Breast epithelium (tissue), 4 donors: ENCODE measurements around the gene TNS3. TPM values are rescaled to one million over a fixed set of nuclear protein-coding genes. Genes with fewer than 3 reads are reported as not detected.
"Not testable (repeated sequence)": the region's sequence is repeated elsewhere in the genome, so short reads cannot be mapped to it uniquely, and the experiment has no call there.

Experiments used
- DNase-seq, 2 donors: peaks; one replicate each; pipeline ENCODE4 v3.0.0-alpha.2; 2019; ENCODE audit warnings: low spot score in 2 of 2
- H3K27ac ChIP-seq, 2 donors: fragments of 200-600 bp; sonication (generic) in 1 of 2; one replicate each; pipeline ENCODE4 v1.5.1; 2016 to 2019; ENCODE audit warnings: mild to moderate bottlenecking in 1 of 2
- H3K27me3 ChIP-seq, 2 donors: fragments of 200-600 bp; sonication (generic) in 1 of 2; one replicate each; pipeline versions ENCODE4 v1.5.1 to v1.6.0; 2017 to 2019; ENCODE audit warnings: control low read depth in 1 of 2, mild to moderate bottlenecking in 1 of 2
- H3K36me3 ChIP-seq: fragments of 200-600 bp; one replicate; pipeline ENCODE4 v1.5.1; 2019
- H3K4me1 ChIP-seq, 2 donors: fragments of 200-600 bp; sonication (generic); one replicate each; pipeline ENCODE4 v1.5.1; 2016 to 2019; ENCODE audit warnings: control low read depth in 1 of 2
- H3K4me3 ChIP-seq, 3 donors: fragments of 200-600 bp; sonication (generic); 1 replicate in 2 of 3; 2 replicates in 1 of 3; pipeline ENCODE4 v1.5.1; 2016 to 2019; ENCODE audit warnings: mild to moderate bottlenecking in 3 of 3, moderate library complexity in 2 of 3
- H3K9me3 ChIP-seq, 2 donors: fragments of 200-600 bp; sonication (generic) in 1 of 2; one replicate each; pipeline ENCODE4 v1.5.1; 2016 to 2019; ENCODE audit warnings: control low read depth in 1 of 2
- CTCF ChIP-seq, 3 donors: fragments of 450-650 bp; IDR thresholded peaks; one replicate each; pipeline ENCODE4 v1.5.1; 2016 to 2017; ENCODE audit warnings: antibody characterized with exemption in 3 of 3, mild to moderate bottlenecking in 3 of 3, moderate library complexity in 3 of 3
- POLR2A ChIP-seq: fragments of 450-650 bp; IDR thresholded peaks from one replicate; pipeline ENCODE4 v1.6.1; 2016; ENCODE audit warnings: antibody characterized with exemption, mild to moderate bottlenecking, moderate library complexity
- POLR2AphosphoS5 ChIP-seq, 3 donors: sonication (generic); formaldehyde crosslinking; IDR thresholded peaks; one replicate each; pipeline ENCODE4 v1.6.1; 2017; ENCODE audit warnings: antibody characterized with exemption in 3 of 3
- intact Hi-C: fragments of 100-400 bp; cut with DNase I; formaldehyde crosslinking; loops from one replicate; pipeline ENCODE4 v1.15.1; 2023; ENCODE audit warnings: low total_unique reads
- total RNA-seq, 3 donors: library from RNA; depleted of rRNA; stranded (reverse); fragments of >200 nt; gene quantifications; one replicate each; pipeline ENCODE4 v1.1.0, GENCODE V29; 2016

The TNS3 gene
- total RNA-seq, 3 donors from 2014 or later, result 41.0 to 78.1 (median 56.2) TPM

DNA sequence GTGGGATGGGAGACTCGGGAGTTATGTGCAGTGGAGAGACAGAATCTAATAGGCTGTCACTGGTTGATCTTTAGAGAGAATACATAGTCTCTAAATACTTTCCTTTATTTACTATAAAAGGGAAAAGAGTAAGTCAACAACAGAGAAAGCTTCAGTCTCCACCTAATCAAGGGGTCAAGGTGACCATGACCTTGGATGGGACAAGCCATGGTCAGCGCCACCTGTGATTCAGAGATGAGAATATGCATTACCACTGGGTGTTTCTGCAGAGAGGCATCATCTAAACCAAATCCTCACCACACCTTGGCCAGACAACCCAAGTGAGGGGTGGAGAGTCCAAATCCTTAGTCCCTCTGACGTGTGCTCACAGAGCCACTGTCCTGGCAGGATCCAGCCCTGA lies 39.9 kb downstream of the TNS3 start:
- Histone ChIP-seq H3K4me1 (peaks cover 0 to 7% of the 10 kb centered on the region in 2 donors), H3K9me3 (no peaks in the 10 kb centered on the region), H3K27ac (no peak overlapping the region), H3K27me3 (no peaks in the 10 kb centered on the region), H3K36me3 (no peaks in the 10 kb centered on the region), H3K4me3 (no peak overlapping the region)
- no peak for DNase-seq
- intact Hi-C loops, result loop anchor here (5.0 kb wide), 1 partner anchor 395 kb away; no protein-coding TSS in a partner anchor
- no peak for TF ChIP-seq POLR2AphosphoS5 (IDR thresholded peaks at IDR 0.05)
- no peak for TF ChIP-seq CTCF (IDR thresholded peaks at IDR 0.05)
- no peak for TF ChIP-seq POLR2A

- not testable (repeated sequence) for H3K4me1 ChIP-seq, H3K36me3 ChIP-seq, DNase-seq, H3K27ac ChIP-seq, H3K27me3 ChIP-seq, H3K9me3 ChIP-seq, H3K4me3 ChIP-seq
- intact Hi-C loops, result loop anchor here (5.0 kb wide), 1 partner anchor 394 kb away; no protein-coding TSS in a partner anchor
Observed at GRCh38 chr7:47541485-47541884, 40.4 kb downstream of the TNS3 start.

DNA sequence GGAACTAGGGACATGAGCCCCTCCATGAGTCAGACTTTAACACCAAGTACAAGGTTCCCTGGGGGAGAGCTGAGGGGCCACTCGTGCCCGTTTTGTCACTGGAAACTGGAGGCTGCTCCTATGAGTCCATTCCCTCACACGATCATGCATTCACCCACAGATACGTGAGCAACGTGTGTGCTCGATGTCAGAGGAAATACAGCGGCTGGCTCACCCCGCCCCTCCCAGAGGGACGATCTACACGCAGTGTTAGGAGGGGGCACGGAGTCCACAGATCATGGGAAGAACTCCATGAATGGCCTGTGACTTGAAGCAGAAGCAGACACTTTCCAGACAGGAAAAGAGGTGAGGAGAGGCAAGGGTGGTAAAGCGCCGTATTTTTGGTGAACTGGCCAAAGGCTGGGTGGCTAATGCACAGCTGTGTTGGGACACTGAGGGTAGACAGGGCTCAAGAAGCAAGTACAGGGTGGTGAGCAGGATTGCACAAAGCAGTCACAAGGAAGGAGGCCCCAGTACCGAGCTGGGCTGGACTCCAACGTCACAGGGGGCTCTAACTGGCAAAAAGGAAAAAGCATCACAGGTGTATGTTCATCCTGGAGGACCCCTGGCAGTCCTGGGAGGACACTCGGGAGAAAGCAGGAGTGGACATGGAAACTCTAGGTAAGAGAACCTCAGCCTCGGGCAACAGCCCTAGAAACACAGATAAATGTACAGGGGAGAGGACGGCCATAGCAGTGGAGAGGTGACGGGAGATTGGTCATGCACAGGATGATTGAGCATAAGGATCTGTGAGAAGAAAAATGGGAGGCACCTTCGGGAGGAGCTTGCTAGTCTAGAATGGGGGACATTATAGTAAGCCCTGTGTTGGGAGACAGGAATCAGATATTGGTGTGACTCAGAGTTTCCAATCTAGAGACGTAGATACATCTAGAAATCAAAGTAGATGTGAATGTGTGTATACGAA lies 41.2 kb downstream of the TNS3 start:
- Histone ChIP-seq H3K27me3 (no peaks in the 10 kb centered on the region), H3K36me3 (no peaks in the 10 kb centered on the region), H3K9me3 (no peaks in the 10 kb centered on the region), H3K27ac (no peak overlapping the region), H3K4me1 (peaks cover 0 to 7% of the 10 kb centered on the region in 2 donors), H3K4me3 (no peak overlapping the region)
- intact Hi-C loops, result loop anchor here (5.0 kb wide), 1 partner anchor 393 kb away; no protein-coding TSS in a partner anchor
- no peak for DNase-seq
- no peak for TF ChIP-seq POLR2AphosphoS5 (IDR thresholded peaks at IDR 0.05)
- TF ChIP-seq POLR2A, result no peak
- no peak for TF ChIP-seq CTCF (IDR thresholded peaks at IDR 0.05)

DNA sequence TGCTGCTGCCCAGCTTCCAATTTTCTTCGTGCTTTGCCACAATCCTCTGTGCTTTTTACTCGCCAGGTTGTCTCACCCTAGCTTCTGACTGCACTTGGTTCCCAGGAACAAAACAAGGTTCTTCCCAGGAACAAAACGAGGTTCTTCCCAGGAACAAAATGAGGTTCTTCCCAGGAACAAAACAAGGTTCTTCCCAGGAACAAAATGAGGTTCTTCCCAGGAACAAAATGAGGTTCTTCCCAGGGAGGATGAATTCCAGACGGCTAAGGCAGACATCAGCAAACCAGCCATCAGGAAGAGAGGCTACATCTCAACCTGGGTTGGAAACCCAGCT lies 41.9 kb downstream of the TNS3 start:
- DNase-seq, result no peak
- intact Hi-C loops, result loop anchor here (5.0 kb wide), 1 partner anchor 393 kb away; no protein-coding TSS in a partner anchor
- Histone ChIP-seq H3K27me3 (no peaks in the 10 kb centered on the region), H3K27ac (no peak overlapping the region), H3K4me1 (peaks cover 0 to 7% of the 10 kb centered on the region in 2 donors), H3K9me3 (no peaks in the 10 kb centered on the region), H3K36me3 (no peaks in the 10 kb centered on the region), H3K4me3 (no peak overlapping the region)
- no peak for TF ChIP-seq POLR2AphosphoS5 (IDR thresholded peaks at IDR 0.05)
- TF ChIP-seq POLR2A, result no peak
- TF ChIP-seq CTCF (IDR thresholded peaks at IDR 0.05), result no peak

GRCh38 chr7:47539398-47540052 lies 42.4 kb downstream of the TNS3 start:
- no peak for DNase-seq
- Histone ChIP-seq H3K27ac (no peak overlapping the region), H3K27me3 (no peaks in the 10 kb centered on the region), H3K4me1 (peaks cover 0 to 7% of the 10 kb centered on the region in 2 donors), H3K4me3 (no peak overlapping the region), H3K9me3 (no peaks in the 10 kb centered on the region), H3K36me3 (no peaks in the 10 kb centered on the region)
- intact Hi-C loops, result loop anchor here (5.0 to 10.0 kb wide), 3 partner anchors 195 to 392 kb away; no protein-coding TSS in a partner anchor
- TF ChIP-seq CTCF (IDR thresholded peaks at IDR 0.05), result no peak
- no peak for TF ChIP-seq POLR2AphosphoS5 (IDR thresholded peaks at IDR 0.05)
- no peak for TF ChIP-seq POLR2A
